Middle frontal gyrus (tissue), 1 donor: ENCODE data around the gene ZFAND4.
"Not testable (repeated sequence)": the region's sequence is repeated elsewhere in the genome, so short reads cannot be mapped to it uniquely, and the experiment has no call there.

Experiments used
- DNase-seq: peaks from one replicate; pipeline ENCODE4 v3.0.0-alpha.2; 2015; ENCODE audit warnings: low spot score; ENCODE audit errors: extremely low spot score

ZFAND4 gene

GRCh38 chr10:45591280-45591679 is 81.3 kb downstream of the ZFAND4 start:
- no peak for DNase-seq

- DNase-seq = no peak
These were observed 82.7 kb downstream of the ZFAND4 start for GRCh38 chr10:45589868-45590267.

- DNase-seq = no peak
These were observed 83.6 kb downstream of the ZFAND4 start for GRCh38 chr10:45589009-45589408.

- no peak for DNase-seq
These were observed 86.3 kb downstream of the ZFAND4 start for GRCh38 chr10:45586028-45586824.

GRCh38 chr10:45585131-45585530 is 87.4 kb downstream of the ZFAND4 start:
- DNase-seq = no peak

GRCh38 chr10:45582386-45582781 is 90.2 kb downstream of the ZFAND4 start:
- DNase-seq = no peak

GRCh38 chr10:45581582-45582385 is 90.8 kb downstream of the ZFAND4 start:
- no peak for DNase-seq

GRCh38 chr10:45581216-45581549 is 91.4 kb downstream of the ZFAND4 start:
- DNase-seq = no peak

- no peak for DNase-seq
These were observed 92.0 kb downstream of the ZFAND4 start for GRCh38 chr10:45580371-45581215.

GRCh38 chr10:45578384-45578971 is 94.1 kb downstream of the ZFAND4 start:
- DNase-seq = no peak

- DNase-seq = no peak
These were observed 96.5 kb downstream of the ZFAND4 start for GRCh38 chr10:45575966-45576597.

GRCh38 chr10:45575032-45575761 is 97.4 kb downstream of the ZFAND4 start:
- not testable (repeated sequence) for DNase-seq

- DNase-seq = no peak
These were observed 103.1 kb downstream of the ZFAND4 start for GRCh38 chr10:45569471-45569870.

- no peak for DNase-seq
These were observed 106.2 kb downstream of the ZFAND4 start for GRCh38 chr10:45566415-45566814.
